GM12865 (cell line): Measurements from ENCODE around the gene LDB1.

Experiments
- DNase-seq: peaks from one replicate; pipeline ENCODE4 v3.0.0; 2010; ENCODE audit warnings: low read depth
- H3K4me3 ChIP-seq: 2 replicates; pipeline ENCODE4 v1.5.1; 2011; ENCODE audit warnings: mild to moderate bottlenecking, low read depth, low read length, control low read depth
- CTCF ChIP-seq: IDR thresholded peaks from 2 replicates; pipeline ENCODE4 v1.5.1; 2011; ENCODE audit warnings: low read length, control low read depth, low read depth, inconsistent platforms; ENCODE audit not compliant: insufficient read depth; ENCODE audit errors: missing control alignments

LDB1 gene

GRCh38 chr10:102112210-102112817 is 7.9 kb downstream of the LDB1 start:
- no peak for DNase-seq
- TF ChIP-seq CTCF, result peak; percentile 27
- H3K4me3 ChIP-seq, result no peak overlapping the region; the same call in 1 of the 2 replicates

GRCh38 chr10:102111276-102111675 is 8.9 kb downstream of the LDB1 start:
- TF ChIP-seq CTCF, result no peak
- no peak for DNase-seq

DNA sequence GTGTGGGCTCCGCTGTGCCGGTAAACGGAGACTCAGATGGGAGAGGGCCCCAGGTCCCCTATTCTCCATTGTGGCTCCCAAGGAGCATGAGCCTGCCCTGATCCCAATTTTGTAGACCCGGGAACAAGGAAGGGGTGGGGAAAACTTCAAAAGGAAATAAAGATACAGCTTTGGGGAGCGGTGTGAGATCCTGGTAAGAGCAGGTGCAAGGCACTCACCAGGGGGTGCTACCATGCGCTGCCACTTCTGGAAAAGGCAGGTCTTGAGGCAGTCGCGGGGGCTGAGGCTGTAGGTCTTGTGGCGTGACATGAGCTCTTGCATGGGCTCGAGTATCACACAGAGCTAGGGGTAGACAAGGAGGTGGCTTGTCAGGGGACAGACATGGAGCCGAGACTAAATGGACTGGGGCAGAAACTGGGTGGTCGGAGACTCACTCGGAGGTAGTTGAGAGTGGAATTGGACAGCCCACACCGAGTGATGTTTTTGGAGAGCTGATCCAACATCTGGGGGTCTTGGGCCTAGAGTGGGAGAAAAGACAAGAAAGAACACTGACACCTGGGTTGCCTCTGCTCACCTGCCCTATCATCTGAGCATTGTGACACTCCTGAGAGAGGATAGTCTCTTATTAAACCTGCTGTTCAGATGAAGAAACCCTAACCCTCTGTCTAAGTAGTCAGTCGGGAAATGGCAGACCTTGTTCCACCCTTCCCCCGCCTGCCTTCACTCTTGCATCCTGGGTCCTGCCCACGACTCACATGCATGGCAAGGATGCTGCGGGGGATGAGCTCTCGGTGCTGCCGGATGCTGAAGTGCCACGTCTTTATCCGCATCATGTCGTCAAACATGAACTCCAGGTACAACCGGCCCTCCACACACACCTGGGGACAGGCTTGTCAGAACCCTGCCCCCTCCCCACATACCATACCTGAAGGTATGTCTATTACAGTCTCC is 10.7 kb downstream of the LDB1 start:
- no peak overlapping the region for H3K4me3 ChIP-seq
- DNase-seq, result no peak
- TF ChIP-seq CTCF, result no peak

More at GRCh38 chr10:102111276-102111675, 8.9 kb downstream of the LDB1 start:
- H3K4me3 ChIP-seq, result no peak overlapping the region

DNA sequence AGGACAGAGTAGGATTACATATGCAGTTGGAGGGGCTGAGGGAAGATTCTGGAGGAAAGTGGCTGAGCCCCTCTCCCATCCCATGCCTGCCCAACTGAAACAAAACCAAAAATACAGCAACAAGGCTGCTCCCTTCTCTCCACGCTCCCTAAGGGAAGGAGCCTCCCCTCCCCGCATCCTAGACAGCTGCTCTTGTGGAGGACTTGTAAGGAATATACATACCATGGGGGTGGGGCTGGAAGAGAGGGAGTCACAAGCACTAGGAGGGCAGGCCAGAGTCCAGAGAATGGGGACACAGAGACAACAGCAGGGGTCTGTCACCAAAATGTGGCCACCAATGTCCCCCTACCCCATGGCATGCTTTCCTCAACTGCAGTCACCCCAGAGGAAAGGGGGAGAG is 13.2 kb downstream of the LDB1 start:
- TF ChIP-seq CTCF, result no peak
- no peak for DNase-seq
- no peak overlapping the region for H3K4me3 ChIP-seq

GRCh38 chr10:102102421-102102820 is 17.7 kb downstream of the LDB1 start:
- no peak for DNase-seq
- no peak for TF ChIP-seq CTCF
- H3K4me3 ChIP-seq, result no peak overlapping the region

DNA sequence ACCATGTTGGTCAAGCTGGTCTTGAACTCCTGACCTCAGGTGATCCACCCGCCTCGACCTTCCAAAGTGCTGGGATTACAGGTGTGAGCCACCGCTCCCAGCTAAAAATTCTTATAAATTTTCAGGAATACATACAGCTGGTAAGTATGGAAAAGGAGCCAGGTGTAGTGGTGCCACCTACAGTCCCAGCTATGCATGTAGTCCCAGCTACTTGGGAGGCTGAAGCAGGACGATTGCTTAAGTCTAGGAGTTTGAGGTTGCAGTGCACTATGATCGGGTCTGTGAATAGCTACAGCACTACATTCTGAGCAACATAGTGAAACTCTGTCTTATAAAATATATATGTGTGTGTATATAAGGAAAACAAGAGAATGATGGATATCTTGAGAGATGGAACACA is 19.0 kb downstream of the LDB1 start:
- no peak for TF ChIP-seq CTCF
- H3K4me3 ChIP-seq, result no peak overlapping the region
- DNase-seq, result no peak
